ENCODE results near the gene KIT. TPM values are rescaled to one million over a fixed set of nuclear protein-coding genes. Genes with fewer than 3 reads are reported as not detected.

The KIT gene
- total RNA-seq, 4 donors from 2014 or later = 43.0 to 81.3 (median 59.3) TPM

DNA sequence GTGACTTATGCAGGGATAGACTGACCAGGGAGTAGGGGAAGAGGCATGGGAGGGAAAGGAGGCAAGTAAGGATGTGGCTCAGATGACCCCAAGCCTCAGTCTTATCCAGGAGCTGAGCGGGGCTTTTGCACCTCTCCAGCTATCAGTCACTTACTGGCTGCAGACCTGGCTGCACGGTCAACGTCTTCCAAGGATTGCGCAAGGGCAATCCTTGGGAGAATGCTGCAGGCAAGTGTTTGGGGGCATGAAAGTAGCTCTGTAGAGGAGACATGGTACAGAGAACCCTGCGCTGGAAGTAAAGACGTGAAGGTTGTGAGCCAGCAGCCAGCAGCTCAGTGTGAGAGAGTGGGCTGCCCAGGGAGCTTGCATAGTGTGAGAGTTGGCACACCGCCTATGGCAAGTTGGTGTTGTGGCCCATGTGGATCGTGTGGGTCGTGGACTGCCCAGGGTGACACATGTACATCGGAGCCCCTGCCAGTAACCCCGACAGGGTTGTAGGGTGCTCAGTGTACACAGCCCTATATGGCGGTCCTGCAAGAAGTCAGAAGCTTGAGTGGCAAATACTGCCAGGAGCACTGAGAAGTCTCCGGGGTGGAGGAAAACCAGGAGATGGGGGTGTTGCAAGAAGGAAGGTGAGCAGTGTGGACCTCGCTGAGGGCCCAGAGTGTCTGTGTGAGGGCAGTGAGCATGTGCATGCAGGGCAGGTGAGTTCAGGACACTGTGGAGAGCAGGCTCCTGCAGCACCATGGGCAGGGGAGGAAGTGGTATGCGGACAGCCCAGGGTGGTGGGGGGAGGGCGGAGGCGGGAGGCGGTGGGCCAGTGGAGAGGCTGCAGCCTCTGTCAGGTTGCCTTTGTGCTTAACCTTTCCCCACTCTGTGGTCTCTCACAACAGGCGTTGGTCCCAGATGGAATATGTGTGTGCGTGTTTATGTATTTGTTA lies 50.9 kb downstream of the KIT start:
- intact Hi-C loops (cut with DNase I) = no loop called here
- H3K36me3 ChIP-seq = no peaks in the 10 kb centered on the region
- H3K9me3 ChIP-seq = no peaks in the 10 kb centered on the region
- WGBS = 85% methylated on average over 19 of the region's 20 CpGs
- H3K4me1 ChIP-seq = no peaks in the 10 kb centered on the region
- no peak for DNase-seq (ENCODE audit: extremely low spot score)
- no peak overlapping the region for H3K27ac ChIP-seq (replicated peaks in 1 of 4)
- H3K4me3 ChIP-seq = no peak overlapping the region
- H3K27me3 ChIP-seq = no peaks in the 10 kb centered on the region
- TF ChIP-seq POLR2A (IDR thresholded peaks at IDR 0.05; ENCODE audit: low read depth) (no peak), EP300 (IDR thresholded peaks at IDR 0.05) (no peak), POLR2AphosphoS5 (IDR thresholded peaks at IDR 0.05) (no peak)
- TF ChIP-seq, protein P1, sequence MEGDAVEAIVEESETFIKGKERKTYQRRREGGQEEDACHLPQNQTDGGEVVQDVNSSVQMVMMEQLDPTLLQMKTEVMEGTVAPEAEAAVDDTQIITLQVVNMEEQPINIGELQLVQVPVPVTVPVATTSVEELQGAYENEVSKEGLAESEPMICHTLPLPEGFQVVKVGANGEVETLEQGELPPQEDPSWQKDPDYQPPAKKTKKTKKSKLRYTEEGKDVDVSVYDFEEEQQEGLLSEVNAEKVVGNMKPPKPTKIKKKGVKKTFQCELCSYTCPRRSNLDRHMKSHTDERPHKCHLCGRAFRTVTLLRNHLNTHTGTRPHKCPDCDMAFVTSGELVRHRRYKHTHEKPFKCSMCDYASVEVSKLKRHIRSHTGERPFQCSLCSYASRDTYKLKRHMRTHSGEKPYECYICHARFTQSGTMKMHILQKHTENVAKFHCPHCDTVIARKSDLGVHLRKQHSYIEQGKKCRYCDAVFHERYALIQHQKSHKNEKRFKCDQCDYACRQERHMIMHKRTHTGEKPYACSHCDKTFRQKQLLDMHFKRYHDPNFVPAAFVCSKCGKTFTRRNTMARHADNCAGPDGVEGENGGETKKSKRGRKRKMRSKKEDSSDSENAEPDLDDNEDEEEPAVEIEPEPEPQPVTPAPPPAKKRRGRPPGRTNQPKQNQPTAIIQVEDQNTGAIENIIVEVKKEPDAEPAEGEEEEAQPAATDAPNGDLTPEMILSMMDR (IDR thresholded peaks at IDR 0.05) = no peak

DNA sequence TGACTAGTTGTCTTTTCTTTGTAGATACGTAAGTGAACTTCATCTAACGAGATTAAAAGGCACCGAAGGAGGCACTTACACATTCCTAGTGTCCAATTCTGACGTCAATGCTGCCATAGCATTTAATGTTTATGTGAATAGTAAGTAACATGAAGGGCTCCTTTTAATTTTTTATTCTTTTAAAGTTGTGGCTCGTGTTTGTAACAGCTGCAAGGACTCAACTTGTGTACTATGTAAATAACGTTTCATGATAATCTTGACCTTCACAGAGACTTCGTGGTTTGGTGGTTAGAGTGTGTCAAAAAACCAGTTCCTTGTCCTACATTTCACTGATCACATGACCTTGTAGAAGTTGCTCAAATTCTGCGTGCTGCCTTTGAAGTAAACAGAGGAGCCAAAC lies 51.6 kb downstream of the KIT start:
- H3K36me3 ChIP-seq = no peaks in the 10 kb centered on the region
- no peak for TF ChIP-seq POLR2AphosphoS5 (IDR thresholded peaks at IDR 0.05)
- TF ChIP-seq EP300 (IDR thresholded peaks at IDR 0.05) = no peak
- TF ChIP-seq, protein P1 (IDR thresholded peaks at IDR 0.05) = no peak
- no peak for TF ChIP-seq POLR2A (IDR thresholded peaks at IDR 0.05; ENCODE audit: low read depth)
- H3K27me3 ChIP-seq = no peaks in the 10 kb centered on the region
- no peaks in the 10 kb centered on the region for H3K9me3 ChIP-seq
- H3K4me1 ChIP-seq = no peaks in the 10 kb centered on the region
- intact Hi-C loops (cut with DNase I) = no loop called here
- no peak overlapping the region for H3K27ac ChIP-seq (replicated peaks in 1 of 4)
- no peak for DNase-seq (ENCODE audit: extremely low spot score)
- H3K4me3 ChIP-seq = no peak overlapping the region
- 61% methylated on average over 8 of the region's 8 CpGs for WGBS

DNA sequence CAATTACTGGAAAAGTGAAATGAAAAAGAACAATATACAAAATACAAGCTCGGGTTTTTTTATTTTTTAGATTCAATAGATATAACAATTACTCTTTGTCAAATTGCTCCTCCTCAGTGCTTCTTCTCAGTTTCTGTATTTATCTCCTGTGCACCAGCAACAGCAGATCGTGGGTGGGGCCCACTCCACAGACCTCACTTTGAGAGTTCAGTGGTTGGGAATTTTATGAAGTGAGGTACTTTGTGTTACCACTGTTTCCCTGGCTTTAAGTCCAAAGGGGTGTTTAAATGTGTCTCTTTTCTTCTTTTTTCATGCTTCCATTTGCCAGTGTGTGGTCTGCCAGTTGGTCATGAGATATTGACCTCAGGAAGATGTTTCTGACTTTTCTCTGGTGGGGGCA lies 54.4 kb downstream of the KIT start:
- Histone ChIP-seq H3K27me3 (no peaks in the 10 kb centered on the region), H3K4me1 (no peaks in the 10 kb centered on the region), H3K4me3 (no peak overlapping the region), H3K9me3 (no peaks in the 10 kb centered on the region), H3K36me3 (no peaks in the 10 kb centered on the region), H3K27ac (replicated peaks in 1 of 4) (no peak overlapping the region)
- intact Hi-C loops (cut with DNase I) = no loop called here
- 59% methylated on average over 2 of the region's 2 CpGs for WGBS
- DNase-seq (ENCODE audit: extremely low spot score) = no peak
- TF ChIP-seq POLR2A (IDR thresholded peaks at IDR 0.05; ENCODE audit: low read depth) (no peak), POLR2AphosphoS5 (IDR thresholded peaks at IDR 0.05) (no peak), EP300 (IDR thresholded peaks at IDR 0.05) (no peak)
- TF ChIP-seq, protein P1 (IDR thresholded peaks at IDR 0.05) = no peak

DNA sequence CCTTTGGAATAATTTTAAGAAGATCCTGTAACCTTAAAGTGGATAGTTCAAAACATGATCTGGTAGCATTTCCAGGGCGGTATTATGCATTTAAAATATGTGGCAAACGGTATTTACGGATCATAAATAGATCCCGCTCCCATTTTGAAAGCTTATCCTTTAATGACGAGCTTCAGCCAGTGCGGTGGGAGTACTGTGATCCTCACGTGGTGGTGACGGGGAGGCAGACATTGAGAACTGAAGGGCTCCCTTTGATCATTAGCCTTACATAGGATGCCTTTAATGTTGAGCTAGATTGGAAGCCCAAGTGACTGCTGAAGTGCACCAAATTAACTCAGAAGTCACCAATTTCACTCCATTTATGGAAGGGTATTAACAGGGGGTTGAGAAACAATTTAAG lies 56.9 kb downstream of the KIT start:
- H3K9me3 ChIP-seq = no peaks in the 10 kb centered on the region
- H3K27me3 ChIP-seq = no peaks in the 10 kb centered on the region
- TF ChIP-seq POLR2A (IDR thresholded peaks at IDR 0.05; ENCODE audit: low read depth) (no peak), EP300 (IDR thresholded peaks at IDR 0.05) (no peak), POLR2AphosphoS5 (IDR thresholded peaks at IDR 0.05) (no peak)
- TF ChIP-seq, protein P1 (IDR thresholded peaks at IDR 0.05) = no peak
- no peak overlapping the region for H3K27ac ChIP-seq (replicated peaks in 1 of 4)
- no peaks in the 10 kb centered on the region for H3K36me3 ChIP-seq
- no peak for DNase-seq (ENCODE audit: extremely low spot score)
- intact Hi-C loops (cut with DNase I) = no loop called here
- H3K4me3 ChIP-seq = no peak overlapping the region
- H3K4me1 ChIP-seq = no peaks in the 10 kb centered on the region
- 78% methylated on average over 8 of the region's 8 CpGs for WGBS
